GM21515 (cell line): ENCODE measurements around the gene SLC30A5.
A peak's percentile ranks its signal among the peaks of the same experiment; 100 is the strongest.

Experiments used
- ATAC-seq: cut with Tn5 transposase; IDR thresholded peaks from one replicate; pipeline ENCODE4 v1.9.1; 2021; ENCODE audit not compliant: unreplicated experiment

SLC30A5 gene

GRCh38 chr5:69166686-69167492 is 73.1 kb downstream of the SLC30A5 start, which contains the start of gene CCNB1:
Gene CCNB1 (plus strand): TSS chr5:69167150. CDS start chr5:69167263, 113 bp downstream.
- ATAC-seq = peak; percentile 98

- ATAC-seq = no peak
Measured at GRCh38 chr5:69167493-69167855, 73.7 kb downstream of the SLC30A5 start.

GRCh38 chr5:69167929-69168328 is 74.1 kb downstream of the SLC30A5 start:
- no peak for ATAC-seq

- ATAC-seq = no peak
Measured at GRCh38 chr5:69170495-69170894, 76.7 kb downstream of the SLC30A5 start.

GRCh38 chr5:69170969-69171368 is 77.2 kb downstream of the SLC30A5 start:
- ATAC-seq = no peak
